ENCODE data around the gene LARP1.
"Not testable (repeated sequence)": the region's sequence is repeated elsewhere in the genome, so short reads cannot be mapped to it uniquely, and the experiment has no call there.

Gene LARP1

GRCh38 chr5:154755361-154756008 is at the start of gene LARP1:
LARP1 (plus strand) TSS chr5:154755377; CDS start chr5:154755758, 381 bp downstream.
- no peak for DNase-seq (ENCODE audit: low read depth in 2 of 2)

- DNase-seq (ENCODE audit: low read depth in 2 of 2) = no peak
Observed at GRCh38 chr5:154706416-154706815, 48.8 kb upstream of the LARP1 start.

GRCh38 chr5:154707641-154708040 is 47.5 kb upstream of the LARP1 start:
- no peak for DNase-seq (ENCODE audit: low read depth in 2 of 2)

GRCh38 chr5:154708207-154708606 is 47.0 kb upstream of the LARP1 start:
- DNase-seq (ENCODE audit: low read depth in 2 of 2) = no peak

- no peak for DNase-seq (ENCODE audit: low read depth in 2 of 2)
Observed at GRCh38 chr5:154708846-154709245, 46.3 kb upstream of the LARP1 start.

- DNase-seq (ENCODE audit: low read depth in 2 of 2) = no peak
Observed at GRCh38 chr5:154709368-154710305, 45.5 kb upstream of the LARP1 start.

GRCh38 chr5:154712518-154713437 is 42.4 kb upstream of the LARP1 start:
- DNase-seq (ENCODE audit: low read depth in 2 of 2) = no peak

- no peak for DNase-seq (ENCODE audit: low read depth in 2 of 2)
Observed at GRCh38 chr5:154713615-154714125, 41.5 kb upstream of the LARP1 start.

- DNase-seq (ENCODE audit: low read depth in 2 of 2) = no peak
Observed at GRCh38 chr5:154714266-154714986, 40.8 kb upstream of the LARP1 start.

GRCh38 chr5:154721481-154722058 is 33.6 kb upstream of the LARP1 start:
- no peak for DNase-seq (ENCODE audit: low read depth in 2 of 2)

- DNase-seq (ENCODE audit: low read depth in 2 of 2) = no peak
Observed at GRCh38 chr5:154722097-154722496, 33.1 kb upstream of the LARP1 start.

GRCh38 chr5:154722936-154723335 is 32.2 kb upstream of the LARP1 start:
- no peak for DNase-seq (ENCODE audit: low read depth in 2 of 2)

- no peak for DNase-seq (ENCODE audit: low read depth in 2 of 2)
Observed at GRCh38 chr5:154723740-154724505, 31.3 kb upstream of the LARP1 start.

- DNase-seq (ENCODE audit: low read depth in 2 of 2) = no peak
Observed at GRCh38 chr5:154727361-154727760, 27.8 kb upstream of the LARP1 start.

GRCh38 chr5:154728939-154729588 is 26.1 kb upstream of the LARP1 start:
- DNase-seq (ENCODE audit: low read depth in 2 of 2) = no peak

GRCh38 chr5:154729613-154730012 is 25.6 kb upstream of the LARP1 start:
- no peak for DNase-seq (ENCODE audit: low read depth in 2 of 2)

- not testable (repeated sequence) for DNase-seq (ENCODE audit: low read depth in 2 of 2)
Observed at GRCh38 chr5:154730761-154731160, 24.4 kb upstream of the LARP1 start.

- DNase-seq (ENCODE audit: low read depth in 2 of 2) = no peak
Observed at GRCh38 chr5:154732212-154732611, 23.0 kb upstream of the LARP1 start.

Measured in stimulated activated CD8-positive, alpha-beta memory T cell treated with anti-CD3 and anti-CD28 coated beads, Interleukin-15, amount 100 ng/mL, for 4 hours (primary cell).